Activated CD4-positive, alpha-beta T cell treated with anti-CD3 and anti-CD28 coated beads for 36 hours (primary cell): ENCODE data around the gene SULT1A1. TPM values are rescaled to one million over a fixed set of nuclear protein-coding genes. Genes with fewer than 3 reads are reported as not detected.

Experiments used
- ATAC-seq: fragments of 200-7000 bp; cut with Tn5 transposase; one replicate; pipeline ENCODE4 v1.10.0; 2021; ENCODE audit warnings: mild to moderate bottlenecking, moderate library complexity
- CTCF ChIA-PET: fragments of 350-600 bp; sonication (Branson Sonifier 250); formaldehyde crosslinking; loops from one replicate; lab custom pipeline; 2021; ENCODE audit warnings: antibody characterized with exemption; lab: Charles Lee
- POLR2A ChIA-PET: fragments of 350-600 bp; sonication (Branson Sonifier 250); formaldehyde crosslinking; loops from one replicate; lab custom pipeline; 2021; ENCODE audit warnings: antibody characterized with exemption, inconsistent platforms; lab: Charles Lee
- DNase-seq: peaks from one replicate; pipeline ENCODE4 v3.0.0-alpha.2; 2020
- H3K27ac Mint-ChIP-seq: one replicate; pipeline ENCODE4 v1.8.0; 2021; ENCODE audit warnings: mixed read lengths
- H3K27me3 Mint-ChIP-seq: one replicate; pipeline ENCODE4 v1.8.0; 2021; ENCODE audit warnings: mixed read lengths
- H3K36me3 Mint-ChIP-seq: one replicate; pipeline ENCODE4 v1.8.0; 2021; ENCODE audit warnings: low read depth, mixed read lengths
- H3K4me1 Mint-ChIP-seq: one replicate; pipeline ENCODE4 v1.8.0; 2021; ENCODE audit warnings: mixed read lengths
- H3K4me3 Mint-ChIP-seq: one replicate; pipeline ENCODE4 v1.8.0; 2021; ENCODE audit warnings: mild to moderate bottlenecking, moderate library complexity, mixed read lengths
- H3K9me3 Mint-ChIP-seq: one replicate; pipeline ENCODE4 v1.8.0; 2021; ENCODE audit warnings: low read depth, mixed read lengths
- intact Hi-C, 2 experiments: fragments of 100-400 bp; cut with DNase I in 1 of 2; cut with micrococcal nuclease in 1 of 2; formaldehyde crosslinking; loops; one replicate each; pipeline versions ENCODE4 v1.14.2 to v1.15.1; 2022 to 2024; cut with DNase I, micrococcal nuclease
- total RNA-seq, 2 experiments: library from RNA; stranded (reverse); gene quantifications; one replicate each; pipeline ENCODE4 v1.2.3, GENCODE V29; 2021

Gene SULT1A1
- total RNA-seq, 2 experiments from 2014 or later = 12.1 to 13.9 TPM

DNA sequence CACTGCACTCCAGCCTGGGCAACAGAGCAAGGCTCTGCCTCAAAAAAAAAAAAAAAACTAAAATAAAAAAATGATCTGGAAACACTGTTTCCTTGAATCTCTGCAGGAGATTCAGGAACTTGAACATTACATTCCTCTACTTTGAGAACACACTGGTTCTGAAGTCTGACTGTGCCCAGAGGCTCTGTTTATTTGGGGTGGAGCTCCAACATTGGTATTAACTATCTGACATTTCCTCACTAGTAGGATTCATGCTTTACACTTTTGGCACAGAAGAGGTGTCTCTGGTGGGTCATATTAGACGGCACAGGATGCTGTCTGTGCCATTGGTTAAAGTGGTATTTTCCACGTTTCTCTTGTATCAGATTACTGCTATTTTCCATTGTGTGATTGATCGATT, 23.4 kb downstream of the SULT1A1 start:
- Mint-ChIP-seq H3K27ac (no peak overlapping the region), H3K36me3 (peaks cover 25% of the 10 kb centered on the region), H3K4me3 (no peak overlapping the region), H3K27me3 (no peaks in the 10 kb centered on the region), H3K9me3 (no peaks in the 10 kb centered on the region), H3K4me1 (no peaks in the 10 kb centered on the region)
- ChIA-PET CTCF (no interaction called here), POLR2A (no interaction called here)
- no peak for DNase-seq
- ATAC-seq = no peak
- intact Hi-C loops = no loop called here

DNA sequence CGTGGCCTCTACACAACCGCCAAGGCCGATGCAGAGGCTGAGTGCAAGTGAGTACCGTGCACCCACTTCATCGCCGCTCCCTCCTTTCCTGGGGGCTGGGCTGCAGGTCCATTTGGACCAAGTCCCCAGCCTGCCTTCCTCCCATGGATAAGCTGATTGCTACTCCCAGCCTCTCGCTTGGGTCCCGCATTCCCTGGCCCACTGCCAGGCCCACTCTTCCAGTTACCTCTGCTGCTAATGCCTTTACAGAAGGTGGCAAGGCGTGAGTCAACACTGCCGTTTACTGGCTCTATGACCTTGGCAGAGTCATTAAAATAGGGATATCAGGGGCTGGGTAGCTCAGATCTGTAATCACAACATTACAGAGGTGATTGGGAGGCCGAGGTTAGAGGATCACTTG, 24.2 kb downstream of the SULT1A1 start:
- Mint-ChIP-seq H3K4me3 (no peak overlapping the region), H3K9me3 (no peaks in the 10 kb centered on the region), H3K27ac (no peak overlapping the region), H3K36me3 (peaks cover 22% of the 10 kb centered on the region), H3K4me1 (no peaks in the 10 kb centered on the region), H3K27me3 (no peaks in the 10 kb centered on the region)
- intact Hi-C loops = no loop called here
- ChIA-PET CTCF (interaction anchor here (0.6 to 1.2 kb wide), 2 partner anchors 18 to 265 kb away, joined by 3 read pairs; no protein-coding TSS in a partner anchor), POLR2A (no interaction called here)
- ATAC-seq (no peak), DNase-seq (no peak)

DNA sequence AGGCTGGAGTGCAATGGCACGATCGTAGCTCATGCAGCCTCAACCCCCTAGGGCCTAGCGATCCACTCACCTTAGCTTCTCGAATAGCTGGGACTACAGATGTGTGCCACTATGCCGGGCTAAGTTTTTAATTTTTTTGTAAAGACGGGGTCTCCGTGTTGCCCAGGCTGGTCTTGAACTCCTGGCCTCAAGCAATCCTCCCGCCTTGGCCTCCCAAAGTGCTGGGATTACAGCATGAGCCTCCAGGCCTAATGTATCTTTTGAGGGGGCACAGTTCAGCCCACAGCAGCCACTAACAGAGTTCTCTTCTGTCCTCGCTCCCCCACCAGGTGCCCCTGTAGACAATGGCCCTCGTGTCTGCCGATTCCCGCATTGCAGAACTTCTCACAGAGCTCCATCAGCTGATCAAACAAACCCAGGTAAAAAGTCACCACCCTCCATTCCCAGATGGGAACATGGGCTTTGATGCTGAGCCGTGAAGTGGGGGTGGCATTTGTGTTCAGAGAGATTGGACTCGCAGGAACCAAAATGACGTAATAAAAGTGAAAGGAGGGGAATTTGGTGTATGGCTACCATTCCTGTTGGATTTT, 29.0 kb downstream of the SULT1A1 start:
- ChIA-PET POLR2A (no interaction called here), CTCF (interaction anchor here (1.1 kb wide), 1 partner anchor 25 kb away, joined by 4 read pairs; no protein-coding TSS in a partner anchor)
- no peak for ATAC-seq
- Mint-ChIP-seq H3K9me3 (no peaks in the 10 kb centered on the region), H3K4me3 (no peak overlapping the region), H3K36me3 (peaks cover 13% of the 10 kb centered on the region), H3K27ac (no peak overlapping the region), H3K27me3 (no peaks in the 10 kb centered on the region), H3K4me1 (no peaks in the 10 kb centered on the region)
- no peak for DNase-seq
- intact Hi-C loops = no loop called here

DNA sequence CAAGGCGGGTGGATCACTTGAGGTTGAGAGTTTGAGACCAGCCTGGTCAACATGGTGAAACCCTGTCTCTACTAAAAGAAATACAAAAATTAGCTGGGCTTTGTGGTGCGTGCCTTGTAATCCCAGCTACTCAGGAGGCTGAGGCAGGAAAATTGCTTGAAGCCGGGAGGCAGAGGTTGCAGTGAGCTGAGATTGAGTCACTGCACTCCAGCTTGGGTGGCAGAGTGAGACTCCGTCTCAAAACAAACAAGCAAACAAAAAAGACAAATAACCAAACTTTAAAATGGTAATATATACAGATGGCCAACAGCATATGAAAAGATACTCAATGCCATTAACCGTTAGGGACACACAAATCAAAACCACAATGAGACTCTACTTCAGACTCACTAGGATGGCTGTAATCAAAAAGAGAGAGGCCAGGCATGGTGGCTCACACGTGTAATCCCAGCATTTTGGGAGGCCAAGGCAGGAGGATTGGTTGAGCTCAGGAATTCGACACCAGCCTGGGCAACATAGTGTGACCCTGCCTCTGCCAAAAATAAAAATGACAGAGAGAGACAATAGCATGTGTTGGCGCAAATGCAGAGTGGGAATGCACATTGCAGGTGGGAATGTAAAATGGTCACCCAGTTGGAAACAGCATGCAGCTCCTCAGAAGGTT, 34.3 kb downstream of the SULT1A1 start:
- Mint-ChIP-seq H3K27me3 (no peaks in the 10 kb centered on the region), H3K36me3 (peaks cover 3% of the 10 kb centered on the region), H3K4me1 (peaks cover 16% of the 10 kb centered on the region), H3K27ac (no peak overlapping the region), H3K4me3 (no peak overlapping the region), H3K9me3 (no peaks in the 10 kb centered on the region)
- no peak for DNase-seq
- intact Hi-C loops = no loop called here
- POLR2A ChIA-PET = no interaction called here
- ATAC-seq = no peak
- CTCF ChIA-PET = interaction anchor here (1.3 kb wide), 1 partner anchor 19 kb away, joined by 3 read pairs; no protein-coding TSS in a partner anchor

GRCh38 chr16:28574925-28575324, 34.9 kb downstream of the SULT1A1 start:
- peaks cover 3% of the 10 kb centered on the region for H3K36me3 Mint-ChIP-seq
- POLR2A ChIA-PET = no interaction called here
- H3K27ac Mint-ChIP-seq = no peak overlapping the region

DNA sequence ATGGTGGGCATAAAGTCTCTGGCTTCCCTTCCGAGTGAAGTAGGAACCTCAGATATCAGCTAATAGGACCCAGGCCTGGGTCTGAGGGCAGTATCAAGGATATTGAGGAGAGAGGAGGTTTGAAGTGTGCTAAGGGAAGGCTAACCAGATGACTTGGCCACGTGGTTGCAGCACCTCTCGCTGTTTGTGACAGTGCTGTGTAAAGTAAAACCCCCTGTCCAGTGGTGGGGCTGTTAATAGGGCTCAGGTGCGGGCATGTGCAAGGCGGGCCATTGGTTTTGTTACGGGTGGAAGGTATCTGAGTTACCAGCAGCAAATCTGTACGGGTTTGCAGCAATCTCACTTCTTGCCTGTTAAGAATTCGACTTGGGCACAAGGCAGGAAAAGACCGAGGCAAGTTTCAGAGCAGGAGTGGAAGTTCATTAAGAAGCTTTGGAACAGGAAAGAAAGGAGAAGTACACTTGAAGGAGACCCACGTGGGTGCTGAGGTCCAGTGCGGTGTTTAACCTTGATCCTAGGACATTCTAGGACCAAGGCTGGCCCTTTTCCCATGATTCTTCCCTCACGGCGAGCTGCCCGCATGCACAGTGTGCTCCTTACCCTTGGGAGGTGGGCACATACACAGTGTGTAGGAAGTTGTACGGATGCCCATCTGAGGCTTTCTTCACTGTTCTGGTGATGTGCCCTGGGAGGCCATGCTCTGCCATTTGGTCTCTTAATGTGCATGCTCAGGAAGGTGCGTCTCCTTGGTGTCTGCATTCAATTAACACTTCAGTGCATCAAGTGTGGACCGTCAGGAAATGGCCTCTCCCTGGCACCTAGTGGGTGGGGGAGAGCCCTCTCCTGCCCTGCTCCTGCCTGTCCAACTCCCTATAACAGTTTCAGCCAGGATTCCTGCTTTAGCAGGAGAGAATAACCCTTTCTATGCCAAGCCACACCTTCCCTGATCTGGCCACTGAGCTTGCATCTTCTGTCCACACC, 35.8 kb downstream of the SULT1A1 start:
- H3K9me3 Mint-ChIP-seq = no peaks in the 10 kb centered on the region
- no peaks in the 10 kb centered on the region for H3K27me3 Mint-ChIP-seq
- H3K27ac Mint-ChIP-seq = peak overlapping the region; percentile 32
- ATAC-seq (no peak), DNase-seq (no peak)
- CTCF ChIA-PET = interaction anchor here (1.3 kb wide), 1 partner anchor 17 kb away, joined by 3 read pairs; no protein-coding TSS in a partner anchor
- intact Hi-C loops = no loop called here
- H3K4me1 Mint-ChIP-seq = peaks cover 17% of the 10 kb centered on the region
- no peak overlapping the region for H3K4me3 Mint-ChIP-seq
- H3K36me3 Mint-ChIP-seq = peaks cover 3% of the 10 kb centered on the region
- POLR2A ChIA-PET = no interaction called here

More at GRCh38 chr16:28574925-28575324, 34.9 kb downstream of the SULT1A1 start:
- ATAC-seq (no peak), DNase-seq (no peak)
- Mint-ChIP-seq H3K9me3 (no peaks in the 10 kb centered on the region), H3K4me1 (peaks cover 16% of the 10 kb centered on the region), H3K4me3 (no peak overlapping the region), H3K27me3 (no peaks in the 10 kb centered on the region)
- CTCF ChIA-PET = interaction anchor here (1.3 kb wide), 1 partner anchor 18 kb away, joined by 3 read pairs; no protein-coding TSS in a partner anchor
- intact Hi-C loops = no loop called here

GRCh38 chr16:28572696-28573510, 36.9 kb downstream of the SULT1A1 start:
- no peaks in the 10 kb centered on the region for H3K9me3 Mint-ChIP-seq
- H3K27me3 Mint-ChIP-seq = no peaks in the 10 kb centered on the region
- no peak for DNase-seq
- H3K4me1 Mint-ChIP-seq = peaks cover 18% of the 10 kb centered on the region
- H3K4me3 Mint-ChIP-seq = no peak overlapping the region
- no peak for ATAC-seq
- peak overlapping the region; percentile 8 for H3K27ac Mint-ChIP-seq
- POLR2A ChIA-PET = no interaction called here
- CTCF ChIA-PET = no interaction called here
- H3K36me3 Mint-ChIP-seq = peaks cover 6% of the 10 kb centered on the region
- intact Hi-C loops = no loop called here

DNA sequence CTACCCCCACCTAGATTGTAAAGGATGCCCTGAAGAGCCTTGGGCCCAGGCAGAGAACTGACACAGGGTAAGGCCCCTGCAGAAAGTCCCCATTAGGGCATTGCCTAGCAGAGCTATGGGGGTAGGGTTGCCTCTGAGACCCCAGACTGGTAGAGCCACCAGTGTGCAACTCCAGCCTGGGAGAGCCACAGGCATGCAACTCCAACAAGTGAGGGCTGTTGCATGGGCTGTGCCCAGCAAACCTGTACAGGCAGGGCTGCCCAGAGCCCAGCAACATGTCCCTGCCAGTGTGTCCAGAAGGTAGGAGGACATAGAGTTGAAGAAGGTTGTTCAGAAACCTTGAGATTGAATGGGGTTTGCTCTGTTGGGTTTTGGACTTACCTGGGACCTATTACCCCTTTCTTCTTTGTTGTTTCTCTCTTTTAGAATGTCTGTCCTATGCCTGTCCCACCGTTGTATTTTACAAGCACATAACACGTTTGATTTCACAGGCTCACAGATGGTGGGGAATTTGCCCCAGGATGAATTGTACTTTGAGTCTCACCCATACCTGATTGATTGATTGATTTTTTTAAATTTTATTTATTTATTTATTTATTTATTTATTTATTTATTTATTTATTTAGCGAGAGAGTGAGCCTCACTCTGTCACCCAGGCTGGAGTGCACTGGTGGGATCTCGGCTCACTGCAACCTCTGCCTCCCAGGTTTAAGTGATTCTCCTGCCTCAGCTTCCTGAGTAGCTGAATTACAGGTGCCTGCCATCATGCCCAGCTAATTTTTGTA, 39.7 kb downstream of the SULT1A1 start:
- Mint-ChIP-seq H3K27me3 (no peaks in the 10 kb centered on the region), H3K4me3 (no peak overlapping the region), H3K4me1 (peaks cover 18% of the 10 kb centered on the region), H3K9me3 (peaks cover 8% of the 10 kb centered on the region), H3K27ac (no peak overlapping the region), H3K36me3 (peaks cover 24% of the 10 kb centered on the region)
- CTCF ChIA-PET = interaction anchor here (1.9 kb wide), 1 partner anchor 14 kb away, joined by 5 read pairs; no protein-coding TSS in a partner anchor
- no peak for ATAC-seq
- no peak for DNase-seq
- intact Hi-C loops = no loop called here
- POLR2A ChIA-PET = no interaction called here

- intact Hi-C loops = no loop called here
- ChIA-PET CTCF (interaction anchor here (0.6 to 1.9 kb wide), 2 partner anchors 13 to 1060 kb away, joined by 4 to 5 read pairs; no protein-coding TSS in a partner anchor), POLR2A (no interaction called here)
- no peaks in the 10 kb centered on the region for H3K27me3 Mint-ChIP-seq
- no peak for DNase-seq
- ATAC-seq = no peak
- H3K36me3 Mint-ChIP-seq = peaks cover 28% of the 10 kb centered on the region
- peaks cover 18% of the 10 kb centered on the region for H3K4me1 Mint-ChIP-seq
- H3K4me3 Mint-ChIP-seq = no peak overlapping the region
- no peak overlapping the region for H3K27ac Mint-ChIP-seq
- peaks cover 8% of the 10 kb centered on the region for H3K9me3 Mint-ChIP-seq
Measured at GRCh38 chr16:28569021-28569420, 40.8 kb downstream of the SULT1A1 start.

- H3K27me3 Mint-ChIP-seq = no peaks in the 10 kb centered on the region
- intact Hi-C loops = no loop called here
- H3K27ac Mint-ChIP-seq = no peak overlapping the region
- no peak for DNase-seq
- no peak overlapping the region for H3K4me3 Mint-ChIP-seq
- POLR2A ChIA-PET = no interaction called here
- peaks cover 13% of the 10 kb centered on the region for H3K4me1 Mint-ChIP-seq
- CTCF ChIA-PET = interaction anchor here (1.1 kb wide), 1 partner anchor 18 kb away, joined by 3 read pairs; no protein-coding TSS in a partner anchor
- peaks cover 28% of the 10 kb centered on the region for H3K36me3 Mint-ChIP-seq
- peaks cover 8% of the 10 kb centered on the region for H3K9me3 Mint-ChIP-seq
- no peak for ATAC-seq
Measured at GRCh38 chr16:28567292-28567691, 42.6 kb downstream of the SULT1A1 start.
